Measurements from ENCODE around the gene MYO10. TPM values are rescaled to one million over a fixed set of nuclear protein-coding genes. Genes with fewer than 3 reads are reported as not detected.

The MYO10 gene
- total and polyA plus RNA-seq, 2 of the 8 experiments (the other 6 are each of a cell fraction or from before 2014, with no cell fraction given): 21.5 to 107 TPM

DNA sequence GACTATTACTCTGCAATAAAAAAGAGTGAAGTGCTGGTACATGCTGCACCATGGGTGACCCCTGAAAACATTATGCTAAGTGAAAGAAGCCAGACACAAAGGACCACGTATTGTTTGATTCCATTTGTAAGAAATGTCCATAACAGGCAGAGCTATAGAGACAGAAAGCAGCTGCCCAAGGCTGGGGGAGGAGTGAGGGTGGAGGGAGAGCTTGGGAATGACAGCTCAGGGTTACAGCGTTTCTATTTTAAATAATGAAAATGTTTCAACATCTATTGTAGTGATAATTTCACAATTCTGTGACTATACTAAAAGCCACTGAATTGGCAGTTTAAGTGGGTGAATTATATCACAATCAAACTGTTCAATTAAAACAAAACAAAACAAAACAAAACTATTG lies 81.7 kb downstream of the MYO10 start:
- no peak for FAIRE-seq
- Histone ChIP-seq H2BK120ac (replicated peaks; ENCODE audit: low read depth, low read length) (no peak overlapping the region), H2BK12ac (ENCODE audit: low read depth, low read length) (no peak overlapping the region), H3K4me3 (ENCODE audit: extremely low read depth in 1 of 4, insufficient read depth in 2 of 4, low read depth in 3 of 4, low read length in 4 of 4) (no peak overlapping the region), H4K8ac (ENCODE audit: extremely low read depth, insufficient read depth, low read length) (no peak overlapping the region), H2AFZ (ENCODE audit: low read length) (no peak overlapping the region), H2BK20ac (ENCODE audit: low read length) (no peak overlapping the region), H3K4ac (replicated peaks; ENCODE audit: insufficient read length, low read depth, low read length) (no peak overlapping the region), H4K91ac (replicated peaks; ENCODE audit: insufficient read length, low read length) (no peak overlapping the region), H2BK5ac (ENCODE audit: low read depth, low read length) (no peak overlapping the region), H3K79me2 (ENCODE audit: control insufficient read depth in 1 of 2, insufficient read depth in 2 of 2, low read length in 2 of 2) (peaks cover 0 to 10% of the 10 kb centered on the region in 2 experiments; a peak in 2 of 4 replicates), H3K4me1 (replicated peaks in 1 of 4; ENCODE audit: control insufficient read depth in 3 of 4, insufficient read depth in 4 of 4, low read length in 3 of 4) (peaks cover 0 to 14% (median 3%) of the 10 kb centered on the region in 4 experiments; a peak in 4 of 7 replicates), H3K79me1 (ENCODE audit: low read depth, low read length) (0 out of 2 replicates have a peak, but pooled peaks cover 5% of the 10 kb centered on the region), H3K23me2 (ENCODE audit: low read depth, low read length) (no peaks in the 10 kb centered on the region), H4K5ac (ENCODE audit: insufficient read length, low read depth, low read length) (no peak overlapping the region), H3K36me3 (ENCODE audit: control insufficient read depth in 2 of 4, insufficient read depth in 4 of 4, low read length in 3 of 4) (no peaks in the 10 kb centered on the region), H3K56ac (replicated peaks; ENCODE audit: insufficient read length, low read depth, low read length) (no peak overlapping the region), H3K9ac (replicated peaks in 1 of 4; ENCODE audit: extremely low read depth in 1 of 4, low read depth in 3 of 4, low read length in 3 of 4) (no peak overlapping the region), H4K20me1 (replicated peaks in 1 of 2; ENCODE audit: control insufficient read depth in 1 of 2, insufficient read depth in 2 of 2, low read length in 2 of 2) (no peaks in the 10 kb centered on the region), H2BK15ac (ENCODE audit: low read length) (no peak overlapping the region), H3K27me3 (replicated peaks in 1 of 4; ENCODE audit: control insufficient read depth in 3 of 4, extremely low read depth in 1 of 4, insufficient read depth in 3 of 4, low read length in 3 of 4) (no peaks in the 10 kb centered on the region), H3K18ac (ENCODE audit: extremely low read depth, low read length) (no peak overlapping the region), H3K27ac (ENCODE audit: low read depth, low read length) (no peak overlapping the region), H3K23ac (ENCODE audit: insufficient read length) (no peak overlapping the region), H3K9me3 (ENCODE audit: insufficient read depth in 2 of 2, low read depth in 1 of 2, low read length in 1 of 2) (no peaks in the 10 kb centered on the region), H3K4me2 (ENCODE audit: insufficient read depth in 1 of 2, low read depth in 2 of 2, low read length in 2 of 2) (no peak overlapping the region), H2AK5ac (ENCODE audit: low read depth, low read length) (no peak overlapping the region), H3K14ac (ENCODE audit: insufficient read length) (no peak overlapping the region)
- ChIA-PET CTCF (ENCODE audit: partially characterized antibody) (interaction anchor here (1.2 to 3.3 kb wide), 5 partner anchors 9 to 336 kb away, joined by 3 to 11 read pairs (median 7); no protein-coding TSS in a partner anchor), POLR2A (ENCODE audit: partially characterized antibody) (no interaction called here)
- WGBS, 2 experiments (ENCODE audit: extremely low coverage in 1 of 2, insufficient coverage in 1 of 2, insufficient read length in 1 of 2, insufficient replicate concordance in 2 of 2, low coverage in 1 of 2, low lambda C conversion rate in 2 of 2, missing lambda C conversion rate in 1 of 2): 81% methylated on average over 2 of the region's 2 CpGs; no CpG with 5 or more reads in 1 of the 2 experiments
- no peak for DNase-seq (ENCODE audit: low read depth in 1 of 2, low spot score in 2 of 2)
- TF ChIP-seq SP1 (IDR thresholded peaks at IDR 0.05; ENCODE audit: low read depth, low read length) (no peak), CTBP2 (IDR thresholded peaks at IDR 0.05; ENCODE audit: borderline replicate concordance, insufficient read depth, insufficient read length, low read length) (no peak), E2F6 (IDR thresholded peaks at IDR 0.05) (no peak)
